HG03135 (cell line): ENCODE data around the gene TELO2.

Experiments used
- ATAC-seq: cut with Tn5 transposase; IDR thresholded peaks from one replicate; pipeline ENCODE4 v1.9.1; 2021; ENCODE audit warnings: mild to moderate bottlenecking, moderate library complexity; ENCODE audit not compliant: unreplicated experiment

The TELO2 gene

DNA sequence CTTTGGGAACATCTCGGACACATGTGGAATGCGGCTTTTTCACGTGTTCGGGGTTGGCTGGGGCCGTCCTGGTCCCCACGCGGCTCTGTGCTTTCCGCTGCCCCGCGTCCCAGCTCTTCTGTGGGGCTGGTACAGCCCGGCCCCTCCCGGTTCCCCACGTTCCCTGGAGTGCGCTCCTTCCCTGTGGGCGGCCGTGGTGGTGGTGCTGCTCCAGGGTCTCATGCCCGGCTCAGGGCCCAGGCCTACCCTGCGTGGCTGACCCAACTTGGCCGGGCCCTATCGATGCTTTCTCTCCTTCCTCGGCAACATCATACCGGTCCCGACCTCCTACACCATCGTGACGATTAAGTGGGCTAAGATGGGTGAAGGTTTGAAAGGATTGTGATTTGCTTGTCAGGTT, 3.3 kb downstream of the TELO2 start:
- no peak for ATAC-seq

DNA sequence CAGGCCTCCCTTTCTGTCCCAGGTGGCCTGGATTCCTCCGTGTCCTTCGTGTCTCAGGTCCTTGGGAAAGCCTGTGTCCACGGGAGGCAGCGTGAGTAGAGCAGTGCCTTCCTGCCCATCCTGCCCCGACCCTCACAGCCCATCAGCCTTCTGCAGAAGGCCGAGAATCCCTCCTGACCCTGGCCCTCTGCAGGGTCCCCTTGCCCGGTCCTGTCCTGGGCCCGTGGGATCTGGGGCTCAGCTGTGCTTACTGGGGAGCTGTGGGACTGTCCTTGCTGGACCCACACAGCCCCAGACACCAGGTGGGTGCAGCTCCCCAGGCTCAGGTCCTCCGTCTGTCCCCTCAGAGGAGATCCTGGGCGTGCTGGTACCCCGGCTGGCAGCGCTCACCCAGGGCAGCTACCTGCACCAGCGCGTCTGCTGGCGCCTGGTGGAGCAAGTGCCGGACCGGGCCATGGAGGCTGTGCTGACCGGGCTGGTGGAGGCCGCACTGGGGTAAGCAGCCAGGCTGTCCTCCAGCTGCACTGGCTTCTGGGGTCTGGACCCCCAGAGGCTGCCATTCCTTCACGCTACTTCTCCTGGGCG, 3.9 kb downstream of the TELO2 start:
- ATAC-seq, result no peak

DNA sequence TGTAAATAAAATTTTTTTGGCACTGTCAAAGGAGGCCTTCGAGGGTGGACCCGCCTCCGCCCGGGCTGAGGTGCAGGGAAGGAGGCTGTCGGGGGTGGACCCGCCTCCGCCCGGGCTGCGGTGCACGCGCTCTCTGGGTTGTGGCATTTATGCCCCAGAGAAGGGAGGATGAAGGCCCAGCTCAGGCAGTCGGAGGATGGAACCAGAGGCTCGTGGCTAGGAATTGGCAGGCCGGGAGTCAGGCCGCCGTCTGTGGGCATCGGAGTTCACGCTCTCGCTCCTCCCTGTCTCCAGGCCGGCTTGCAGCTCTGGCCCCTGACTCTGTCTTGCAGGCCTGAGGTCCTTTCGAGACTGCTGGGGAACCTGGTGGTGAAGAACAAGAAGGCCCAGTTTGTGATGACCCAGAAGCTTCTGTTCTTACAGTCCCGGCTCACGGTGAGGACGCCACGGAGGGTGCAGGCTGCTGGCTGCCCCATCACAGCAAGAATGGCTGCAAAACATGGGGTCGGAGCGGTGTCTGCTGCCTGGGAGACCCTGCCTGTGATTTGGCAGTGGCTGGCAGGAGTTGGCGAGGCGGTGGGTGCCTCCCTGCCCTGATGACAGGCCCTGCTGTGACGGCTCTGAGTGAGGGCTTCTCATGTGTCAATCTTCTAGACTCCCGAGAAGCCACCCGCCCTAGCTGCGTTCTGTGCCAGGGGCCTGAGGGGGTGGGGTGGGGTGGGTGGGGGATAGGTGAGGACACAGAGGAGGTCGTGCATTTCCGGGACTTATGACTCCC, 5.9 kb downstream of the TELO2 start:
- no peak for ATAC-seq

DNA sequence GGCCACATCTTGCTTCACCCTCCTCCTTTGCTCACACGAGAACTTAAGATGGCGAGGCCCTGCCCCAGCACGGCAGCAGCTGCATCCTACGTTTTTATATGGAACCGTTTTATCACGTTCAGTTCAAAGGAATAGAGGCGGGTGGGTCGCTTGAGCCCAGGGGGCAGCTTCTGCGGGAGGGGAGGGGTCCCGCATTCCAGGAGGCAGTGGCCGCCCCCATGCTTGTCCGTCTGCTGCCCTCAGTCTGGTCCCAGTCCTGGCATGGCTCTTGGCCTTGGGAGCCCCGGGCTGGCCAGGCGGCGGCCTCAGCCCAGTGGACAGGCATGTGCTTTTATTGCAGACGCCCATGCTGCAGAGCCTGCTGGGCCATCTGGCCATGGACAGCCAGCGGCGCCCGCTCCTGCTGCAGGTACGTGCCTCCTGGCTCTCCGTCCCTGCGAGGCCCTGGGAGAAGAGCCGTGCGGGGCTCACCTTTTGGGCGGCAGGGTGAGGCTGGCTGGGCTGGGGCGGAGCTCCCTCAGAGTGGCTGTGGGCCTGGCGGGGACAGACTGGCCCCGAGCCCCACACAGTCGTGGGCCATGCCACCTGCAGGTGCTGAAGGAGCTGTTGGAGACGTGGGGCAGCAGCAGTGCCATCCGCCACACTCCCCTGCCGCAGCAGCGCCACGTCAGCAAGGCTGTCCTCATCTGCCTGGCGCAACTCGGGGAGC, 6.8 kb downstream of the TELO2 start:
- ATAC-seq, result no peak

DNA sequence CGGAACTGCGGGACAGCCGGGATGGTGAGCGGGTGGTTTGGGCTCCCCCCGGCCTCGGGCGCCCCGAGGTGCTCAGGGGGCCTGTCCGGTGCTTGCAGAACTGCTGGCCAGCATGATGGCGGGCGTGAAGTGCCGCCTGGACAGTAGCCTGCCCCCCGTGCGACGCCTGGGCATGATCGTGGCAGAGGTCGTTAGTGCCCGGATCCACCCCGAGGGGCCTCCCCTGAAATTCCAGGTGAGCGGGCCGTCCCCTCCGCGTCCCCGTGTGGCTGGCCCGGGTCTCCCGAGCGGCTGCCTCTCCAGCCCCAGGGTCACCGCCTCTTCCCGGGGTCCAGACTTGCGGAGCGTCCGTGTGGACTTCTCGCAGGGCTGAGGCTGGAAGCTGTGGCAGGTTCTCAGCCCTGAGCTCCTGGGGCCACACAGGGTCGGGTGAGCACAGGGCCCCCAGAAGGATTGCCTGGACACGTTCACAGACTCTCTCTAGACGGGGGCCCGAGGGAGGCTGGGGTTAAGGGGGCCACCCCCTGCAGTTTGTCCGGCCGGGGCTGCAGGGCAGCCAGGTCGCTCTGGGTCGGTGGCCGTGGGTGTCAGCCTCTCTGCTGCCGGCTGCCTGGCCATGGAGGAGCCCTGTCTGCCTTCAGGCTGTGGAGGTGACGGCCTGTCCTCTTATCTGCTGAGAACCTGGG, 7.4 kb downstream of the TELO2 start:
- no peak for ATAC-seq

DNA sequence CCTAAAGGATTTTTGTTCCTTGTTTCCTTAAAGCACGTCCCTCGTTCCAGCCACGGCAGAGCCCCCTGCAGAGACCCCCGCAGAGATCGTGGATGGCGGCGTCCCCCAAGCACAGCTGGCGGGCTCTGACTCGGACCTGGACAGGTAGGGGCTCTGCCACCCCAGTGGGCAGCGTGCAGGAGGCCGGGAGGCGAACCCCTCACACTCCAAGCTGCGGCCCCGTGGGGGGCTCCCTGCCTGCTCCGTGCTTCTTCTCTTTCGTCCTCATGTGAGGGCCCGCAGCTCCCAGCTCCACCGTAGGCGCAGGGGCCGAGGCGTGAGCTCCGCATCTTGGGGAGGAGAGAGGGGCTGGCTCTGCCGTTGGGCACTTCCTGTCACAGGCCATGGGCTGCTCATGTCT, 8.5 kb downstream of the TELO2 start:
- ATAC-seq, result no peak

DNA sequence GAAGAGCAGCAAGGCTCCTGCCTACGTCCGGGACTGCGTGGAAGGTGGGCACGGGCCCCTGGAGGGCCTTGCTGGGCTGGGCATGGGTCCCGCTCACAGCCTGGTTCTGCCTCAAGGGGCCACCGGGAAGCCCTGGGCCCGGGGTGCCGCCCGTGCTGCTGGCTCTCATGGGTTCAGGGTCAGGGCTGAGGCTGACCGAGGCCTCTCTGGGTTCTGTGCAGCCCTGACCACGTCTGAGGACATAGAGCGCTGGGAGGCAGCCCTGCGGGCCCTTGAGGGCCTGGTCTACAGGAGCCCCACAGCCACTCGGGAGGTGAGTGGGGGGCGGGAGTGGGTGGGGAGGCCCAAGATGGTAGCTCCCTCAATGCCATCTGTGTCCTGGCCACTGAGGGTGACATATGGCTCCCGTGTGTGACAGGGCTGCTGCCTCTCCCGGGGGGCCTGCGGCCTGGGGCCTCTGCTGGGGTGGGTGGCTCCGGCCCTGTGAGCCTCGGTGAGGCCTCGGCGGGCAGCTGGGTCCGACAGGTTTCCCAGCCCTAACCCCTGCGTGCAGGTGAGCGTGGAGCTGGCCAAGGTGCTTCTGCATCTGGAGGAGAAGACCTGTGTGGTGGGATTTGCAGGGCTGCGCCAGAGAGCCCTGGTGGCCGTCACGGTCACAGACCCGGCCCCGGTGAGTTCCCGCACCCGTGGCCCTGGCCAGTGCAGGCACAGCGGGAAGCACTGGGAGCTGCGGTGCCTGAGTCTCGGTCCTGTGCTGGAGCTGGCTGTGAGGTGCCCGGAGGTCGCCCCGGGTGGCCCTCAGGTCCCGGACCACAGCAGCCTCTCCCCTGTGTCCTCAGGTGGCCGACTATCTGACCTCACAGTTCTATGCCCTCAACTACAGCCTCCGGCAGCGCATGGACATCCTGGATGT, 9.2 kb downstream of the TELO2 start:
- ATAC-seq, result no peak

DNA sequence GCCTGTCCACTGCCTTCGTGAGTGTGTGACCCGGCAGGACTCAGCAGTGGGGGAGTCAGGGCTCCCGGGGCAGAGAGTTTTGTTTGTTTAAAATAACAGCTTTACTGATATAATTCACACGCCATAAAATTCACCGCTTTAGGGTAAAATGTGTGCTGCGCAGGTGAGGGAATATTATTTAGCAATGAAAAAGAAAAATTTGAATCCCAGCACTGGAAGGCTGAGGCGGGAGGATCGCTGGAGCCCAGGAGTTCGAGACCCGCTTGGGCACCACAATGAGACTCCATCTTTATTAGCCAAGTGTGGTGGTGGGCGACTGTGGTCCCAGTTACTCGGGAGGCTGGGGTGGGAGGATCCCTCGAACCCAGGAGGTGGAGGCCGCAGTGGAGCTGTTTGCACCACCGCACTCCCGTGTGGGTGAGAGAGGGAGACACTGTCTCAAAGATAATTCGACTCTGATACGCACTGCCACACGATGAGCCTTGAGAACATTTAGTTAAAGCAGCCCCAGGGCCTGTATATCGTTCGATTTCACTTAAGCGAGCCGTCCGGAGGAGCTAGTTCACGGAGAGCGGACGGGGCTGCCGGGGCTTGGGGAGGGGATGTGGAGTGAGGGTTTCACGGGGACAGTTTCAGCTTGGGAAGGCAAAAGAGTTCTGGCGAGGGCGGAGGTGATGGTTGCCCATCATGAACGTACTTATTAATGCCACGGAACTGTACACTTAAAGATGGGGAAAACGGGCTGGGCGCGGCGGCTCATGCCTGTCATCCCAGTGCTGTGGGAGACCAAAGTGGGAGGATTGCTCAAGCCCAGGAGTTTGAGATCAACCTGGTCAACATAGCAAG, 10.2 kb downstream of the TELO2 start:
- no peak for ATAC-seq

DNA sequence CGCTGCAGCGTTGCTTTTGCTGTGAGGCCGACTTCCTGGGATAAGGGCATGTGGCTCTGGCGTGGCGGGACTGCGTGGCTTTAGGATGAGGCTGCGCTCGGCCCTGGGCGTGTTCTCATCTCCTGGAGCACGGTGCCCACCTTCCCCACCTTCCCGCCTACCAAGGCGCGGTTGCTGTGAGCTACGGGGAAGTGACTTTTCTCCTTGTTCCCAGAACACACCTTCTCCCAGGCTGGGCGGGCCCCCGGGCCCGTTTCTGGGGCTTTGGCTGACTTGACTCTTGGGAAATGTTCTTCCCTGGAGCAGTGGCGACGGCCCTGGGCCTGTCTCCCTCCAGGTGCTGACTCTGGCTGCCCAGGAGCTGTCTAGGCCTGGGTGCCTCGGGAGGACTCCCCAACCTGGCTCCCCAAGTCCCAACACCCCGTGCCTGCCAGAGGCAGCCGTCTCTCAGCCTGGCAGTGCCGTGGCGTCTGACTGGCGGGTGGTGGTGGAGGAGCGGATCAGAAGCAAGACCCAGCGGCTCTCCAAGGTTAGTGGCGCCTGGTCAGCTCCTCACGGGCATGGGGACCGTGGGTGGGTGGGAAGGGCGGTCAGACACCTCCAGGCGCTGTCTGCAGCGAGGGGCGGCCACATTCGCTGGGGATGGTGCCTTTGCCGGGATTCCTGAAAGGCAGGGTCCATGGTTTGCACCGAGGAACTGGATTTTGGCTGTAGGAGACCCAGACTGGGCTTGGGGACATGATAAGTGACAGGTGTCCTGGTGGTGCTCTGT, 12.1 kb downstream of the TELO2 start:
- no peak for ATAC-seq

DNA sequence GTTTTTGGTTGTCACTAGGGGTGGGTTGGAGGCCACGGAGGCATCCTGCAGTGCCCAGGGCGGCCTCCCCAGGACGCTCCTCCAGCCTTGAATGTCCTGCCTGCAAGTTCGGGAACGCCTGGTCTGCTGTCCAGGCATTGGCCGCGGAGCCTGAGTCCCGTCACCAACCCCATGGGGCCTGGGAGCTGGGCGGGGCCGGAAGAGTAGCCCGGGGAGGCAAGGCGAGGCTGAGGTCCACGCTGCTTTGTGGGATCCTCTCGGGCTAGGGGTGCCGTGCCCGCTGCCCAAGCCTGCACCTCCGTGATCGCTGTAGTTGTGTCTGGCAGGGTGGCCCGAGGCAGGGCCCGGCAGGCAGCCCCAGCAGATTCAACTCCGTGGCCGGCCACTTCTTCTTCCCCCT, 12.8 kb downstream of the TELO2 start:
- no peak for ATAC-seq

DNA sequence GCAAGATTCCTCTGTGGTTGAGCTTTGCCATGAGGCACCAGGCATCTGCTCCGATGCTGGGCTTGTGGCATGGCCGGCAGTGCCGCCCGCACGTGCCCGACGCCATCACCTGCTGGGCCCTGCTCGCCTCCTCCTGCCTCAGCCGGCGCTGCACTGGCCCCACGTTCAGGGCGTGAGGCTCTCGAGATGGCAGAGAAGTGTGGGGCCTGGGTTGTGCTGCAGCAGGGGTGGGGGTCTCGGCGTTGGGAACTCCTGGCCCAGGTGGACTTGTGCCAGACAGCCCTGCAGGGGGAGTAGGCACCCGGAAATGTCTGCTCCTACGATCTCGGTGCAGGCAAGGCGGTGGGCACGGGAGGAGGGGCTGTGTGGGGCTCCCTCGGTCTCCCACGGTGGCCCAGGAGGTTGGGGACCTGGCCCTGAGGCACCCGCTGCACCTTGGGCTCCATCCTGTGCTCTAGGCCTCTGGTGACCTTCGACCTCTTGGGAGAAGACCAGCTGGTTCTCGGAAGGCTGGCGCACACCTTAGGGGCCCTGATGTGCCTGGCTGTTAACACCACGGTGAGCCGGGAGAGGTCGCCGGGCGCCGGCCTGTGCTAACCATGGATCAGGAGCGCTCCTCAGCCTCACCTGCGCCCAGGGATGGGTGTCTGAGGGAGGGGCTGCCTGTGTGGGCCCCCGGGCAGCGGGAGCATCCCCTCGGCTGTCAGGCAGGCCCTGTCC, 13.5 kb downstream of the TELO2 start:
- no peak for ATAC-seq

DNA sequence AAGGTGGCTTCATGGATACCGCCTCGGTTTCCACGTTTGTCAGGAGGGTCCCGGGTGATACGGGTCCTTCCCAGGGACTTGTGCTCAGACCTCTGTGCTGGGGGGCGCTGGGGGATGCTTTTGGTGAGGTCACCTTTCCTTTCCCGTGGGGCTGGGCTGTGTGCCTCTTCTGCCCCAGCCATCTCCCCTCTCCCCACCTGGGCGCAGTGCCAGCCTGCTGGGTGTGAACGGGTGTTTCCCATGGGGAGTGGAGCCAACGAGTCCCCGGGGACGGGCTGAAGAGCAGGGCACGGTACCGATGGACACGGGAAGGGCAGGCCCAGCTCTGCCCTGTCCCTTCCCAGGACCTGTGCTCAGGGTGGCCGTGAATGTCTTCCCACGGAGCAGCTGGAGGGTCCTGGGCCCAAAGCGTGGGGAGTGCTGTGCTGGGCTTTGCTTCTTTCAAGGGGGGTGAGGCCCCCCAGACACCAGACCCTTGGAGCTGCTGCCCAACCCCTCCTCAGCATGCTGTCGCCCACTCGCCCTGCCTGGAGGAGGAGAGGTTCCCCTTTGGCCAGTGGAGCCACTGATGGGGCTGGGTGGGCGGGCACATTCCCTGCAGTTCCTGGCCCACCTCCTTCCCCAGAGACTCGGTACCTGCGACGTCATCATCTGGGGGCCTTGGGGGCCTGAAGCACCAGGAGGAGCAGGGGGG, 15.5 kb downstream of the TELO2 start:
- no peak for ATAC-seq

DNA sequence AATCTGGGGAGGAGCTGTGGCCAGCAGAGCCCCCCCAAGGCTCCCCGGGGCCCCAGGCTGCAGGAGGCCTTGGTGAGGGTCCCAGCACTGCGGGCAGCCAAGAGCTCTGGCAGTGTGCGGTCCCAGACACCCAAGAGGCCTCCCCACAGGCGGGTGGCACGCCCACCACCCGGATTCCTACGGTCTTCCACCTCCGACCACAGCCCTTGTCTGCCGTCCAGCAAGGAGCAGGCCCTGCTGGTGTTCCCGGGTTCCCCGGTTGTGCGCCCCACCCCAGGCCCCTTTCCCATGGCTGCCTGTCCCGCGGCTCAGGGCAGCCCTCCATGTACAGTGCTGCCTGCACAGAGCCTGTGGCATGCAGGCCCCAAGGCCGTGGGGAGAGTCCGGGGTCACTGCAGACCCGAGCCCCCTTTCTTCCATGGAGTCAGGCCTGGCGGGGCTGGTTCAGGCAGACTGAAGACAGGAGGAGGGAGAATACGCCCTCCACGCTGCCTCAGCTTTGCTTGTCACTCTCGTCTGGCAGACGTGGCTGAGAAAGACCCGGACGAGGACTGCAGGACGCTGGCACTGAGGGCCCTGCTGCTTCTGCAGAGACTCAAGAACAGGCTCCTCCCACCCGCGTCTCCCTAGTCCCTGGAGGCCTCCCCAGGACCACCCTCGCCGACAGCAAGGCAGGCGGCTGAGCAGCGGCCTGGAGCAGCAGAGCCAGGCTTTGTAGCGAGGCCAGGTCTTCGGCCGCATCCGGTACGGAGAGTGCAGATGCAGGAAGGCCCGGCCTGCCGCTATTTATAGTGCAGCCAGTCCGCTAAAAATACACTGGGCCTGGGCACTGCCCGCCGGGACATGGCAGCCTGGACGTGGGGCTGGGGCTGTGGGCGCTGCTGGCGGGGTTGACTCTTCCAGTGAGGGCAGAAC, 16.4 kb downstream of the TELO2 start:
- no peak for ATAC-seq

DNA sequence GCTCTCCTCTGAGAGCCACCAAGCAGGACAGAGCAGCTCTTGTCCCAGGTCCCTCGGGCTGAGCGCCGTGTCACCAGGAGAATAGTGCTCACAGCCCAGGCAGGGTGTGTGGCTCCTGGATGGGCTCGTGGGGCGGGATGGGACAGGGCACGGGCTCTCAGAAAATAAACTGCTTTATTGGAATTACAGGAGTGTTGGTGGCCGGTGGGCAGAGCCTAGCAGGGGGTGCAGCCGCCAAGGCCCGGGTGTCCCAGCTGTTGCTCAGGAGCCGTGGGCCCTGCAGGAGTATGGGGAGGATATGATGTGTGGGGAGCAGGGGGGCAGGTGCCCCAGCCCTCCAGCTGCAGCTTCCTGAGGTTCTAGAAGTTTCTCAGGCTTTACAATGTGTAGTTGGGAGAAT, 17.1 kb downstream of the TELO2 start:
- ATAC-seq, result no peak

DNA sequence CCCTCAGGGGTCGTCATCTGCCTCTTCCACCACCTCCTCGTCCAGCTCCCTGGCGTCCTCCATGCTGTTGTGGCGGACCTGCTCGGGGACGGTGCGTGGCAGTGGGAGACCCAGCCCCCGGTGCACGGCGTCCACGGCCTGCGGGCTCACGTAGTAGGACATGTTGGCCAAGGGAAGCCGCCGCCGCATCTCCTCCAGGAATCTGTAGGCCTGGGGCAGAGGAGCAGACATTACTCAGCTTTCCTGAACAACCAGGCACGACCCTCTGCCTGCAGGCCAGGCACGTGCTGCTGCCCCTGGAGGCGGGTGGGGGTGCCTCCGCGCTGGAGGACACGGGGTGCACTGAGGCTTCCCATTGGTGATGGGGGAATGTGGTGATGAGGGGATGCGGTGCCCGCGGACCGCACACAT, 17.8 kb downstream of the TELO2 start:
- no peak for ATAC-seq

DNA sequence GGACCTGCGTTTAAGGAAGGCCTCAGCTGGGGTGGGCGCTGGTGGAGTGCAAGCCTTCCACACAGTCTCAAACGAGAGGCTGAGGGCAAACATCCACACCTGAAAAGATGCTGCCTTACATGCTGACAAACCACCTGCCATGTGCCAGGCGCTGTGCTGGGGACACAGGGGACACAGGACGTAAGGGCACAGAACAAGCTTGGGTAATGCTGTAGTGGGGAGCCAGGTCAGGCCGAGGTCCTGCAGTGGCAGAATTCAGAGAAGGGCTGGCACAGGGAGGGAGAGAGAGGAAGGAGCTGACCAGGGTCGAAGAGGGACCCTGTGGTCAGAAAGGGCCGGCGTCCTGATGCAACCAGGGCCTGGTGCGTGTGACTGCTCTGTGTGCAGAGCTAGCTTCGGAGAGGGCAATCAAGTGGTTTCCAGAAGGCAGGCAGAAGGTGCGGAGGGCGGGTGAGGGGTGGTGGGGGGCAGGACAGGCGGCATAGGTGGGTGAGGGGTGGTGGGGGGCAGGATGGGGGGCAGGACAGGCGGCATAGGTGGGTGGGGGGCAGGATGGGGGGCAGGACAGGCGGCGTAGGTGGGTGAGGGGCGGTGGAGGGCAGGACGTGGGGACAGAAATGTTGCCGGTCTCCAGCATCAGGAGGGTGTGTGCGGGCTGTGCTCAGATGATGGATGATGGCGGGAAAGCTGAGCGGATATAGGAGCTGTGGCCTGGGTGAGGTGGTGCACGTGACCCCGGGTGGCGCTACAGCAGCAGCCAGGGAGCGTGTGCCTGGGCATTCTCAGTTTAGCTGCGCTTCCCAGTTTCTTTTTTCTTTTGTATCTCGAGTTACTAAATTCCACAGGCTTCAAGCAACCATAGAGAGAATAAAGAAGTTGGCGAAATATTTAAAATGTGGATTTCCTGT, 18.8 kb downstream of the TELO2 start:
- ATAC-seq, result no peak
